ENCODE measurements around the gene DPYSL3.

- TF ChIP-seq, protein P1, sequence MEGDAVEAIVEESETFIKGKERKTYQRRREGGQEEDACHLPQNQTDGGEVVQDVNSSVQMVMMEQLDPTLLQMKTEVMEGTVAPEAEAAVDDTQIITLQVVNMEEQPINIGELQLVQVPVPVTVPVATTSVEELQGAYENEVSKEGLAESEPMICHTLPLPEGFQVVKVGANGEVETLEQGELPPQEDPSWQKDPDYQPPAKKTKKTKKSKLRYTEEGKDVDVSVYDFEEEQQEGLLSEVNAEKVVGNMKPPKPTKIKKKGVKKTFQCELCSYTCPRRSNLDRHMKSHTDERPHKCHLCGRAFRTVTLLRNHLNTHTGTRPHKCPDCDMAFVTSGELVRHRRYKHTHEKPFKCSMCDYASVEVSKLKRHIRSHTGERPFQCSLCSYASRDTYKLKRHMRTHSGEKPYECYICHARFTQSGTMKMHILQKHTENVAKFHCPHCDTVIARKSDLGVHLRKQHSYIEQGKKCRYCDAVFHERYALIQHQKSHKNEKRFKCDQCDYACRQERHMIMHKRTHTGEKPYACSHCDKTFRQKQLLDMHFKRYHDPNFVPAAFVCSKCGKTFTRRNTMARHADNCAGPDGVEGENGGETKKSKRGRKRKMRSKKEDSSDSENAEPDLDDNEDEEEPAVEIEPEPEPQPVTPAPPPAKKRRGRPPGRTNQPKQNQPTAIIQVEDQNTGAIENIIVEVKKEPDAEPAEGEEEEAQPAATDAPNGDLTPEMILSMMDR (IDR thresholded peaks at IDR 0.05), result no peak
- no peak for TF ChIP-seq POLR2A (IDR thresholded peaks at IDR 0.05)
These were observed 121.4 kb downstream of the DPYSL3 start for GRCh38 chr5:147388184-147389108.
